ENCODE data around the gene GDPGP1. TPM values are rescaled to one million over a fixed set of nuclear protein-coding genes. Genes with fewer than 3 reads are reported as not detected.
"Not testable (repeated sequence)": the region's sequence is repeated elsewhere in the genome, so short reads cannot be mapped to it uniquely, and the experiment has no call there.

Gene GDPGP1
- 1 to 10 TPM; 4.5 to 6.3 (median 5.2) TPM for total RNA-seq (2021; fragmentation: NEBNext Ultra II Directional; extraction: Animal tissue kit (Norgen Biotek cat#: 25700))
- long read RNA-seq, partial matches to known transcripts: 0 of 2 reads
- long read RNA-seq, other reads (novel, unspliced or antisense): 0 of 2 reads

GRCh38 chr15:90234096-90234988 is at the start of gene GDPGP1:
Gene GDPGP1, plus strand, starts transcription at chr15:90234209. Its CDS starts 6,700 bp downstream, at chr15:90240909.
- H3K36me3 Mint-ChIP-seq (ENCODE audit: low read depth): peaks cover 6% of the 10 kb centered on the region
- peak within 1 kb of the TSS; percentile 80 for H3K27ac Mint-ChIP-seq
- no peaks in the 10 kb centered on the region; the same call in none of the 2 replicates for H3K27me3 Mint-ChIP-seq (ENCODE audit: insufficient read depth)
- DNase-seq: no peak
- peaks cover 29% of the 10 kb centered on the region for H3K4me1 Mint-ChIP-seq (ENCODE audit: low read depth)
- H3K9me3 Mint-ChIP-seq: no peaks in the 10 kb centered on the region
- H3K4me3 Mint-ChIP-seq: peak within 1 kb of the TSS; percentile 91
- TF ChIP-seq CTCF (IDR thresholded peaks at IDR 0.05): no peak

- no peak for DNase-seq
- TF ChIP-seq CTCF (IDR thresholded peaks at IDR 0.05): no peak
- peaks cover 6% of the 10 kb centered on the region for H3K27me3 Mint-ChIP-seq (ENCODE audit: insufficient read depth)
- H3K4me1 Mint-ChIP-seq (ENCODE audit: low read depth): peaks cover 14% of the 10 kb centered on the region
- peak overlapping the region; percentile 87 for H3K4me3 Mint-ChIP-seq
- no peaks in the 10 kb centered on the region for H3K9me3 Mint-ChIP-seq
- H3K27ac Mint-ChIP-seq: no peak overlapping the region; the same call in 1 of the 2 replicates
- H3K36me3 Mint-ChIP-seq (ENCODE audit: low read depth): no peaks in the 10 kb centered on the region
These were observed 49.0 kb upstream of the GDPGP1 start for GRCh38 chr15:90184786-90185704.

- Mint-ChIP-seq H3K4me3 (no peak overlapping the region), H3K27ac (no peak overlapping the region), H3K9me3 (no peaks in the 10 kb centered on the region), H3K27me3 (ENCODE audit: insufficient read depth) (peaks cover 1% of the 10 kb centered on the region), H3K4me1 (ENCODE audit: low read depth) (peaks cover 22% of the 10 kb centered on the region), H3K36me3 (ENCODE audit: low read depth) (no peaks in the 10 kb centered on the region)
- no peak for DNase-seq
- TF ChIP-seq CTCF (IDR thresholded peaks at IDR 0.05): no peak
These were observed 46.6 kb upstream of the GDPGP1 start for GRCh38 chr15:90187257-90187868.

- not testable (repeated sequence) for H3K27ac Mint-ChIP-seq; H3K27me3 Mint-ChIP-seq (ENCODE audit: insufficient read depth); DNase-seq; H3K4me3 Mint-ChIP-seq; H3K9me3 Mint-ChIP-seq; H3K36me3 Mint-ChIP-seq (ENCODE audit: low read depth)
- H3K4me1 Mint-ChIP-seq (ENCODE audit: low read depth): peaks cover 22% of the 10 kb centered on the region
These were observed 45.9 kb upstream of the GDPGP1 start for GRCh38 chr15:90188065-90188464.

GRCh38 chr15:90188914-90189748 is 44.9 kb upstream of the GDPGP1 start:
- Mint-ChIP-seq H3K27me3 (ENCODE audit: insufficient read depth) (no peaks in the 10 kb centered on the region; the same call in 1 of the 2 replicates), H3K9me3 (no peaks in the 10 kb centered on the region), H3K4me3 (no peak overlapping the region), H3K36me3 (ENCODE audit: low read depth) (no peaks in the 10 kb centered on the region), H3K27ac (no peak overlapping the region), H3K4me1 (ENCODE audit: low read depth) (peaks cover 18% of the 10 kb centered on the region)
- TF ChIP-seq CTCF (IDR thresholded peaks at IDR 0.05): no peak
- DNase-seq: no peak
